ENCODE measurements around the gene TSPAN14. TPM values are rescaled to one million over a fixed set of nuclear protein-coding genes. Genes with fewer than 3 reads are reported as not detected.
"Not testable (repeated sequence)": the region's sequence is repeated elsewhere in the genome, so short reads cannot be mapped to it uniquely, and the experiment has no call there.

The TSPAN14 gene
- total and polyA plus RNA-seq, 2 donors (not counting 1 experiment from before 2014, with no cell fraction given): 12.1 to 50.0 TPM

GRCh38 chr10:80474941-80475340 is 20.8 kb downstream of the TSPAN14 start:
- no peaks in the 10 kb centered on the region for H3K9me3 ChIP-seq (ENCODE audit: control insufficient read depth, insufficient read depth, low read depth, low read length)
- H3K79me2 ChIP-seq (ENCODE audit: control insufficient read depth, insufficient read depth, low read length): peaks cover 36% of the 10 kb centered on the region
- no peak overlapping the region for H3K4me3 ChIP-seq (replicated peaks in 1 of 4; ENCODE audit: control extremely low read depth in 1 of 4, insufficient read depth in 1 of 4, low read depth in 3 of 4, low read length in 4 of 4)
- peaks cover 27% of the 10 kb centered on the region for H3K4me1 ChIP-seq (ENCODE audit: control insufficient read depth, extremely low read depth, insufficient read depth, low read length)
- no peaks in the 10 kb centered on the region for H3K27me3 ChIP-seq (ENCODE audit: control insufficient read depth, insufficient read depth, low read length)
- H2AFZ ChIP-seq (ENCODE audit: low read length): no peak overlapping the region
- H3K4me2 ChIP-seq (ENCODE audit: extremely low read depth, insufficient read depth, low read length): no peak overlapping the region
- TF ChIP-seq EZH2 (IDR thresholded peaks at IDR 0.05; ENCODE audit: low read length, missing control alignments) (no peak), CTCF (conservative IDR thresholded peaks at IDR 0.05 in 1 of 2, IDR thresholded peaks at IDR 0.05 in 1 of 2; ENCODE audit: low read depth in 1 of 2, low read length in 2 of 2) (no peak)
- H3K27ac ChIP-seq (ENCODE audit: insufficient read depth, low read length): no peak overlapping the region
- H3K36me3 ChIP-seq (ENCODE audit: control insufficient read depth, insufficient read depth, low read length): peaks cover 1% of the 10 kb centered on the region
- H4K20me1 ChIP-seq (ENCODE audit: control insufficient read depth, extremely low read depth, insufficient read depth, low read length): no peaks in the 10 kb centered on the region
- no peak for DNase-seq (ENCODE audit: low read depth in 2 of 2)
- no peak overlapping the region for H3K9ac ChIP-seq (ENCODE audit: insufficient read depth, low read length)

GRCh38 chr10:80475641-80476040 is 21.5 kb downstream of the TSPAN14 start:
- H3K4me1 ChIP-seq (ENCODE audit: control insufficient read depth, extremely low read depth, insufficient read depth, low read length): peaks cover 27% of the 10 kb centered on the region
- not testable (repeated sequence) for H3K9me3 ChIP-seq (ENCODE audit: control insufficient read depth, insufficient read depth, low read depth, low read length); H3K27me3 ChIP-seq (ENCODE audit: control insufficient read depth, insufficient read depth, low read length); H3K4me3 ChIP-seq (replicated peaks in 1 of 4; ENCODE audit: control extremely low read depth in 1 of 4, insufficient read depth in 1 of 4, low read depth in 3 of 4, low read length in 4 of 4); H3K4me2 ChIP-seq (ENCODE audit: extremely low read depth, insufficient read depth, low read length); H3K36me3 ChIP-seq (ENCODE audit: control insufficient read depth, insufficient read depth, low read length); H2AFZ ChIP-seq (ENCODE audit: low read length); H4K20me1 ChIP-seq (ENCODE audit: control insufficient read depth, extremely low read depth, insufficient read depth, low read length); DNase-seq (ENCODE audit: low read depth in 2 of 2); H3K27ac ChIP-seq (ENCODE audit: insufficient read depth, low read length); H3K9ac ChIP-seq (ENCODE audit: insufficient read depth, low read length)
- H3K79me2 ChIP-seq (ENCODE audit: control insufficient read depth, insufficient read depth, low read length): peaks cover 34% of the 10 kb centered on the region

- Histone ChIP-seq H3K9ac (ENCODE audit: insufficient read depth, low read length) (no peak overlapping the region), H3K4me1 (ENCODE audit: control insufficient read depth, extremely low read depth, insufficient read depth, low read length) (peaks cover 26% of the 10 kb centered on the region), H3K27ac (ENCODE audit: insufficient read depth, low read length) (no peak overlapping the region), H3K79me2 (ENCODE audit: control insufficient read depth, insufficient read depth, low read length) (peaks cover 28% of the 10 kb centered on the region), H4K20me1 (ENCODE audit: control insufficient read depth, extremely low read depth, insufficient read depth, low read length) (no peaks in the 10 kb centered on the region), H3K4me3 (replicated peaks in 1 of 4; ENCODE audit: control extremely low read depth in 1 of 4, insufficient read depth in 1 of 4, low read depth in 3 of 4, low read length in 4 of 4) (no peak overlapping the region), H3K27me3 (ENCODE audit: control insufficient read depth, insufficient read depth, low read length) (no peaks in the 10 kb centered on the region), H3K4me2 (ENCODE audit: extremely low read depth, insufficient read depth, low read length) (no peak overlapping the region), H3K36me3 (ENCODE audit: control insufficient read depth, insufficient read depth, low read length) (no peaks in the 10 kb centered on the region), H2AFZ (ENCODE audit: low read length) (no peak overlapping the region), H3K9me3 (ENCODE audit: control insufficient read depth, insufficient read depth, low read depth, low read length) (no peaks in the 10 kb centered on the region)
- TF ChIP-seq EZH2 (IDR thresholded peaks at IDR 0.05; ENCODE audit: low read length, missing control alignments): no peak
- no peak for TF ChIP-seq CTCF (conservative IDR thresholded peaks at IDR 0.05 in 1 of 2, IDR thresholded peaks at IDR 0.05 in 1 of 2; ENCODE audit: low read depth in 1 of 2, low read length in 2 of 2)
- DNase-seq (ENCODE audit: low read depth in 2 of 2): no peak
These were observed 22.6 kb downstream of the TSPAN14 start for GRCh38 chr10:80476685-80477084.
